Neural cell (in vitro differentiated cells): ENCODE data around the gene PUM1. TPM values are rescaled to one million over a fixed set of nuclear protein-coding genes. Genes with fewer than 3 reads are reported as not detected.
A peak's percentile ranks its signal among the peaks of the same experiment; 100 is the strongest.

Experiments used
- H2AFZ ChIP-seq: fragments of 200-600, 300-800 bp; sonication (generic), shearing (Covaris generic); 2 replicates; pipeline ENCODE4 v1.6.0; 2014; ENCODE audit warnings: low read depth, mild to moderate bottlenecking, antibody characterized with exemption, low read length, moderate library complexity
- H3F3A ChIP-seq: fragments of 200-600 bp; shearing (Covaris generic); 2 replicates; pipeline ENCODE4 v1.6.1; 2016; ENCODE audit warnings: mild to moderate bottlenecking, moderate library complexity, mixed read lengths, antibody characterized with exemption, low read length; ENCODE audit not compliant: insufficient read depth, poor library complexity, severe bottlenecking
- H3K27ac ChIP-seq: fragments of 200-600, 300-800 bp; sonication (generic), shearing (Covaris generic); 2 replicates; pipeline ENCODE4 v1.5.1; 2014; ENCODE audit warnings: mild to moderate bottlenecking, low read length, moderate library complexity
- H3K27me3 ChIP-seq: fragments of 300-800, 200-600 bp; sonication (generic), shearing (Covaris generic); 2 replicates; pipeline ENCODE4 v1.6.0; 2014; ENCODE audit warnings: mild to moderate bottlenecking, low read depth, low read length, moderate library complexity; ENCODE audit not compliant: insufficient read depth
- H3K36me3 ChIP-seq: fragments of 300-800, 200-600 bp; sonication (generic), shearing (Covaris generic); 2 replicates; pipeline ENCODE4 v1.5.1; 2014; ENCODE audit warnings: mild to moderate bottlenecking, antibody characterized with exemption, low read length, moderate library complexity; ENCODE audit not compliant: insufficient read depth
- H3K4me2 ChIP-seq: fragments of 300-800, 200-600 bp; sonication (generic), shearing (Covaris generic); 2 replicates; pipeline ENCODE4 v1.6.0; 2014; ENCODE audit warnings: mild to moderate bottlenecking, low read length
- H3K4me3 ChIP-seq: fragments of 300-800, 200-600 bp; sonication (generic), shearing (Covaris generic); 2 replicates; pipeline ENCODE4 v1.5.1; 2014; ENCODE audit warnings: mild to moderate bottlenecking, low read length, moderate library complexity
- H3K79me2 ChIP-seq: fragments of 200-600 bp; shearing (Covaris generic); replicated peaks from 2 replicates; pipeline ENCODE4 v1.6.0; 2014; ENCODE audit warnings: mild to moderate bottlenecking, low read length, moderate library complexity; ENCODE audit not compliant: insufficient read depth
- H3K9ac ChIP-seq: fragments of 300-800, 200-600 bp; sonication (generic), shearing (Covaris generic); 2 replicates; pipeline ENCODE4 v1.6.1; 2016; ENCODE audit warnings: mild to moderate bottlenecking, low read length, mixed read lengths
- H3K9me2 ChIP-seq: fragments of 200-600 bp; shearing (Covaris generic); 2 replicates; pipeline ENCODE4 v1.6.1; 2016; ENCODE audit warnings: mild to moderate bottlenecking, low read length, mixed read lengths; ENCODE audit not compliant: insufficient read depth
- H3K9me3 ChIP-seq: fragments of 200-600, 300-800 bp; sonication (generic), shearing (Covaris generic); 2 replicates; pipeline ENCODE4 v1.6.1; 2016; ENCODE audit warnings: mild to moderate bottlenecking, mixed run types, low read length, moderate library complexity, mixed read lengths
- H4K20me1 ChIP-seq: fragments of 200-600 bp; shearing (Covaris generic); 2 replicates; pipeline ENCODE4 v1.6.1; 2016; ENCODE audit warnings: mild to moderate bottlenecking, mixed run types; ENCODE audit not compliant: insufficient read depth
- CTCF ChIP-seq: fragments of 450-650 bp; IDR thresholded peaks from 2 replicates; pipeline ENCODE4 v1.5.1; 2014; ENCODE audit warnings: antibody characterized with exemption, mild to moderate bottlenecking, moderate library complexity; ENCODE audit not compliant: poor library complexity, severe bottlenecking
- EP300 ChIP-seq: fragments of 450-650 bp; conservative IDR thresholded peaks from 2 replicates; pipeline ENCODE4 v1.6.1; 2014; ENCODE audit warnings: antibody characterized with exemption, mild to moderate bottlenecking, moderate library complexity; ENCODE audit not compliant: poor library complexity, severe bottlenecking
- EZH2 ChIP-seq: fragments of 200-600, 300-800 bp; shearing (Covaris generic), sonication (generic); IDR thresholded peaks from 2 replicates; pipeline ENCODE4 v1.6.1; 2014; ENCODE audit warnings: antibody characterized with exemption, low read length, borderline replicate concordance, mild to moderate bottlenecking; ENCODE audit not compliant: insufficient read depth, poor library complexity, severe bottlenecking
- MXI1 ChIP-seq: fragments of 450-650 bp; conservative IDR thresholded peaks from 2 replicates; pipeline ENCODE4 v1.6.1; 2014; ENCODE audit warnings: antibody characterized with exemption, mild to moderate bottlenecking; ENCODE audit not compliant: poor library complexity, severe bottlenecking
- POLR2AphosphoS5 ChIP-seq: IDR thresholded peaks from 2 replicates; pipeline ENCODE4 v1.6.1; 2012
- RAD21 ChIP-seq: fragments of 450-650 bp; conservative IDR thresholded peaks from 2 replicates; pipeline ENCODE4 v1.6.1; 2014; ENCODE audit warnings: antibody characterized with exemption, mild to moderate bottlenecking, moderate library complexity
- REST ChIP-seq: IDR thresholded peaks from 2 replicates; pipeline ENCODE4 v1.6.1; 2012; ENCODE audit warnings: borderline replicate concordance
- SMC3 ChIP-seq: fragments of 450-650 bp; conservative IDR thresholded peaks from 2 replicates; pipeline ENCODE4 v1.6.1; 2014; ENCODE audit warnings: antibody characterized with exemption, mild to moderate bottlenecking, moderate library complexity; ENCODE audit not compliant: poor library complexity
- TAF1 ChIP-seq: IDR thresholded peaks from 2 replicates; pipeline ENCODE4 v1.6.1; 2012; ENCODE audit warnings: low read depth
- polyA minus RNA-seq: library from RNA; depleted of rRNA, polyadenylated mRNA; stranded (reverse); fragments of >200 nt; gene quantifications from 2 replicates; pipeline ENCODE4 v1.2.3, GENCODE V29; 2014
- polyA plus RNA-seq: library from polyadenylated mRNA; depleted of rRNA; stranded (reverse); fragments of >200 nt; gene quantifications from 2 replicates; pipeline ENCODE4 v1.2.3, GENCODE V29; 2014

The PUM1 gene
- polyA plus RNA-seq (60.8 and 66.3 TPM in 2 replicates), polyA minus RNA-seq (216 and 220 TPM in 2 replicates)

GRCh38 chr1:31065310-31066217 lies at the start of gene PUM1:
TSS of gene PUM1 (minus strand) at chr1:31065717. CDS start at chr1:31059566, 6,151 bp downstream.
- Histone ChIP-seq H2AFZ (peak within 1 kb of the TSS; percentile 93), H3K27ac (peak within 1 kb of the TSS; percentile 98), H3K36me3 (no peaks in the 10 kb centered on the region), H3K79me2 (peaks cover 46% of the 10 kb centered on the region), H3K4me3 (peak within 1 kb of the TSS; percentile 75), H3K9ac (peak within 1 kb of the TSS; percentile 96), H3K4me2 (peak within 1 kb of the TSS; percentile 80), H3K9me3 (no peaks in the 10 kb centered on the region), H3K9me2 (no peaks in the 10 kb centered on the region), H4K20me1 (peaks cover 16% of the 10 kb centered on the region), H3F3A (no peaks in the 10 kb centered on the region), H3K27me3 (no peaks in the 10 kb centered on the region)
- TF ChIP-seq POLR2AphosphoS5 (peak; percentile 88), EZH2 (no peak), RAD21 (peak; percentile 37), EP300 (peak; percentile 81), SMC3 (peak; percentile 52), CTCF (peak; percentile 37), TAF1 (peak; percentile 85), REST (peak; percentile 97), MXI1 (peak; percentile 95)

- Histone ChIP-seq H3K4me2 (no peak overlapping the region), H3K79me2 (no peaks in the 10 kb centered on the region), H3K9me2 (no peaks in the 10 kb centered on the region), H3K27me3 (no peaks in the 10 kb centered on the region), H3K4me3 (no peak overlapping the region), H3K9ac (no peak overlapping the region), H3K36me3 (no peaks in the 10 kb centered on the region), H3F3A (no peaks in the 10 kb centered on the region), H2AFZ (no peak overlapping the region), H3K9me3 (no peaks in the 10 kb centered on the region), H3K27ac (no peak overlapping the region), H4K20me1 (no peaks in the 10 kb centered on the region)
- TF ChIP-seq REST (no peak), CTCF (no peak), MXI1 (no peak), POLR2AphosphoS5 (no peak), TAF1 (no peak), EP300 (no peak)
Measured at GRCh38 chr1:31112266-31112935, 46.9 kb upstream of the PUM1 start.
